PC-3 (cell line): Measurements from ENCODE around the gene IKBKE. TPM values are rescaled to one million over a fixed set of nuclear protein-coding genes. Genes with fewer than 3 reads are reported as not detected.

ENCODE experiments used
- ATAC-seq: fragments of 200-7000 bp; cut with Tn5 transposase; 2 replicates; pipeline ENCODE4 v1.9.1; 2020; ENCODE audit warnings: mild to moderate bottlenecking, moderate library complexity
- BruUV-seq: library from RNA; stranded (reverse); fragments of 400-500 nt; replicated peaks from 2 replicates; lab custom pipeline; 2021; lab: Mats Ljungman, UMichigan
- CTCF ChIA-PET: fragments of 300-600 bp; sonication (Branson Sonifier 250); formaldehyde crosslinking; loops from one replicate; lab custom pipeline; 2022; ENCODE audit warnings: antibody characterized with exemption; lab: Charles Lee
- POLR2A ChIA-PET: fragments of 300-600 bp; sonication (Branson Sonifier 250); formaldehyde crosslinking; loops from one replicate; lab custom pipeline; 2022; ENCODE audit warnings: antibody characterized with exemption; ENCODE audit not compliant: unreplicated experiment; lab: Charles Lee
- DNase-seq: peaks from one replicate; pipeline ENCODE4 v3.0.0-alpha.2; 2015
- H2AFZ ChIP-seq: fragments of 300-600 bp; sonication (generic); 2 replicates; pipeline ENCODE4 v1.6.0; 2016; ENCODE audit warnings: antibody characterized with exemption, low read length
- H3F3A ChIP-seq: fragments of 300-600 bp; sonication (generic); one replicate; pipeline ENCODE4 v1.6.0; 2017; ENCODE audit warnings: antibody characterized with exemption, low read length, control low read depth, mild to moderate bottlenecking; ENCODE audit not compliant: unreplicated experiment
- H3K27ac ChIP-seq: fragments of 300-600 bp; sonication (generic); 2 replicates; pipeline ENCODE4 v1.5.1; 2016; ENCODE audit warnings: mild to moderate bottlenecking, low read length
- H3K27me3 ChIP-seq: fragments of 300-600 bp; sonication (generic); 2 replicates; pipeline ENCODE4 v1.6.1; 2016; ENCODE audit warnings: low read length, mixed read lengths
- H3K36me3 ChIP-seq: fragments of 300-600 bp; sonication (generic); 2 replicates; pipeline ENCODE4 v1.6.1; 2016; ENCODE audit warnings: low read depth, mixed run types, low read length, mixed read lengths
- H3K4me1 ChIP-seq: fragments of 300-600 bp; sonication (generic); 2 replicates; pipeline ENCODE4 v1.5.1; 2016; ENCODE audit warnings: low read length; ENCODE audit not compliant: insufficient read depth
- H3K4me2 ChIP-seq: fragments of 300-600 bp; sonication (generic); 2 replicates; pipeline ENCODE4 v1.6.0; 2016; ENCODE audit warnings: low read length
- H3K4me3 ChIP-seq: fragments of 300-600 bp; sonication (generic); 2 replicates; pipeline ENCODE4 v1.5.1; 2016; ENCODE audit warnings: mild to moderate bottlenecking, low read length, mixed read lengths
- H3K79me2 ChIP-seq: fragments of 300-600 bp; sonication (generic); 2 replicates; pipeline ENCODE4 v1.6.1; 2017; ENCODE audit warnings: low read length, mixed read lengths
- H3K9ac ChIP-seq: fragments of 300-600 bp; sonication (generic); 2 replicates; pipeline ENCODE4 v1.6.0; 2016; ENCODE audit warnings: mild to moderate bottlenecking, low read length
- H3K9me2 ChIP-seq: fragments of 300-600 bp; sonication (generic); replicated peaks from 2 replicates; pipeline ENCODE4 v1.6.1; 2016; ENCODE audit warnings: mixed run types, low read length, mixed read lengths
- H3K9me3 ChIP-seq: fragments of 300-600 bp; sonication (generic); 2 replicates; pipeline ENCODE4 v1.6.1; 2016; ENCODE audit warnings: low read length, mixed read lengths
- H4K20me1 ChIP-seq: fragments of 300-600 bp; sonication (generic); 2 replicates; pipeline ENCODE4 v1.6.1; 2016; ENCODE audit warnings: low read length, mixed read lengths
- CTCF ChIP-seq: fragments of 300-600 bp; sonication (generic); conservative IDR thresholded peaks from 2 replicates; pipeline ENCODE4 v1.5.1; 2017; ENCODE audit warnings: antibody characterized with exemption, low read depth, mild to moderate bottlenecking, low read length
- EZH2 ChIP-seq: fragments of 300-600 bp; sonication (generic); IDR thresholded peaks from one replicate; pipeline ENCODE4 v1.6.1; 2017; ENCODE audit warnings: antibody characterized with exemption, mild to moderate bottlenecking, low read length; ENCODE audit not compliant: unreplicated experiment
- EZH2phosphoT487 ChIP-seq: fragments of 300-600 bp; sonication (generic); IDR thresholded peaks from 2 replicates; pipeline ENCODE4 v1.6.1; 2018; ENCODE audit warnings: mild to moderate bottlenecking, antibody characterized with exemption, low read length, borderline replicate concordance
- intact Hi-C: fragments of 100-400 bp; cut with micrococcal nuclease; formaldehyde crosslinking; loops from 2 replicates; pipeline ENCODE4 v1.9.0; 2023
- total RNA-seq: library from RNA; depleted of rRNA; stranded (reverse); fragments of >200 nt; gene quantifications from 2 replicates; pipeline ENCODE4 v1.2.3, GENCODE V29; 2014

Gene IKBKE
- total RNA-seq, 1 experiment from 2014 or later: 28.3 TPM

- DNase-seq (no peak), ATAC-seq (no peak)
- Histone ChIP-seq H3K27me3 (no peaks in the 10 kb centered on the region), H3K27ac (peak overlapping the region; percentile 78), H3F3A (peaks cover 4% of the 10 kb centered on the region), H4K20me1 (no peaks in the 10 kb centered on the region), H3K79me2 (no peaks in the 10 kb centered on the region), H3K4me2 (peak overlapping the region; percentile 77), H3K9me3 (no peaks in the 10 kb centered on the region), H3K9ac (no peak overlapping the region; the same call in 1 of the 2 replicates), H3K4me3 (no peak overlapping the region), H2AFZ (no peak overlapping the region), H3K4me1 (peaks cover 46% of the 10 kb centered on the region), H3K36me3 (no peaks in the 10 kb centered on the region), H3K9me2 (no peaks in the 10 kb centered on the region)
- intact Hi-C loops: no loop called here
- no TSS peak for BruUV-seq
- ChIA-PET POLR2A (interaction anchor here (0.5 kb wide), 1 partner anchor 1336 kb away, joined by 11 read pairs; no protein-coding TSS in a partner anchor), CTCF (no interaction called here)
- TF ChIP-seq EZH2phosphoT487: no peak
- no peak for TF ChIP-seq CTCF
- TF ChIP-seq EZH2: no peak
Measured at GRCh38 chr1:206512058-206512850, 42.0 kb downstream of the IKBKE start.

- H3K4me2 ChIP-seq: peak overlapping the region; percentile 77
- intact Hi-C loops: loop anchor here (1.0 kb wide), 1 partner anchor 44 kb away; no protein-coding TSS in a partner anchor
- no peaks in the 10 kb centered on the region for H3K9me3 ChIP-seq
- peak; percentile 4 for ATAC-seq
- H3K9ac ChIP-seq: peak overlapping the region; percentile 37; the same call in 1 of the 2 replicates
- H3K4me3 ChIP-seq: peak overlapping the region; percentile 28; the same call in 1 of the 2 replicates
- H3K79me2 ChIP-seq: no peaks in the 10 kb centered on the region
- POLR2A ChIA-PET: no interaction called here
- no peak overlapping the region for H2AFZ ChIP-seq
- TSS peak; percentile 40 for BruUV-seq
- peak; percentile 39 for DNase-seq
- no peaks in the 10 kb centered on the region for H3K27me3 ChIP-seq
- peaks cover 45% of the 10 kb centered on the region for H3K4me1 ChIP-seq
- H4K20me1 ChIP-seq: no peaks in the 10 kb centered on the region
- no peaks in the 10 kb centered on the region for H3K36me3 ChIP-seq
- peaks cover 4% of the 10 kb centered on the region for H3F3A ChIP-seq
- TF ChIP-seq CTCF: no peak
- no peak for TF ChIP-seq EZH2phosphoT487
- no peak for TF ChIP-seq EZH2
- H3K27ac ChIP-seq: peak overlapping the region; percentile 78
- CTCF ChIA-PET: interaction anchor here (0.6 kb wide), 2 partner anchors 62 to 71 kb away, joined by 3 read pairs; no protein-coding TSS in a partner anchor
- H3K9me2 ChIP-seq: no peaks in the 10 kb centered on the region
Measured at GRCh38 chr1:206512851-206513180, 42.5 kb downstream of the IKBKE start.
